Measurements from ENCODE around the gene GSTT4.
"Not testable (repeated sequence)": the region's sequence is repeated elsewhere in the genome, so short reads cannot be mapped to it uniquely, and the experiment has no call there.

DNA sequence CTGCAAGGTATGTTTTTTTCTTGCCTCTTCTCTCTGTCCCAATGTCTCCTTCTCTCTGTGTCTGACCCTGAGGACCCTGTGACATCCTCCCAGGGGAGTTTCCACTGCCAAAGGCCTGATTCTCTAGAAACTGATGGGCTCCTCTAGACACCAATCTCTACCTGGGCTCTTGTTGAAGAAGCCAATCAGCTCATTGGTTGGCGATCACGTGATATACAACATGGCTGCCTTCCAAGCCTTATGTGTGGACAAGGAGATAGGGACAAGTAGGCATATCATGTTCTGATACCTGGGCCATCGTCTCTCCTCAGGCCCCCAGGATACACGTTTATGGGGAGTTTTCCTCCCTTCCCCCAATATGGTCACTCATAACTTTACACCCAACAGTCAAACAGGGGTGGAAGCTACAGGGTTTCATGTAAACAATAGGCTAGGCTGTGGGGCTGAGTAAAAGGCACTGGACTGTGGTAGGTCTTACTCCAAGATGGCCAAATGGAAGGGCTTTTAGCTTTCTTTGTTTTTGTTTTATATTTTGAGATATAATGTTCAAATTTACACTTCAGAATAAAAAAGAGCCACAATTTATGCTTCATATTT is 11.6 kb downstream of the GSTT4 start:
- TF ChIP-seq CTCF (IDR thresholded peaks at IDR 0.05; ENCODE audit: poor library complexity, severe bottlenecking); RAD21 (conservative IDR thresholded peaks at IDR 0.05); SMC3 (conservative IDR thresholded peaks at IDR 0.05; ENCODE audit: poor library complexity); POLR2AphosphoS5 (IDR thresholded peaks at IDR 0.05); EP300 (conservative IDR thresholded peaks at IDR 0.05; ENCODE audit: poor library complexity, severe bottlenecking); EZH2 (IDR thresholded peaks at IDR 0.05; ENCODE audit: borderline replicate concordance, insufficient read depth, low read length, poor library complexity, severe bottlenecking): not testable (repeated sequence)
